Spleen (tissue), 3 donors: ENCODE data around the gene OR56A4.

Source experiments
- POLR2A ChIP-seq, 3 donors: fragments of 450-650 bp; IDR thresholded peaks; one replicate each; pipeline ENCODE4 v1.5.1; 2017; ENCODE audit warnings: antibody characterized with exemption in 3 of 3, mild to moderate bottlenecking in 1 of 3
- POLR2AphosphoS5 ChIP-seq, 3 donors: sonication (generic); formaldehyde crosslinking; IDR thresholded peaks; one replicate each; pipeline ENCODE4 v1.5.1; 2017; ENCODE audit warnings: antibody characterized with exemption in 3 of 3

DNA sequence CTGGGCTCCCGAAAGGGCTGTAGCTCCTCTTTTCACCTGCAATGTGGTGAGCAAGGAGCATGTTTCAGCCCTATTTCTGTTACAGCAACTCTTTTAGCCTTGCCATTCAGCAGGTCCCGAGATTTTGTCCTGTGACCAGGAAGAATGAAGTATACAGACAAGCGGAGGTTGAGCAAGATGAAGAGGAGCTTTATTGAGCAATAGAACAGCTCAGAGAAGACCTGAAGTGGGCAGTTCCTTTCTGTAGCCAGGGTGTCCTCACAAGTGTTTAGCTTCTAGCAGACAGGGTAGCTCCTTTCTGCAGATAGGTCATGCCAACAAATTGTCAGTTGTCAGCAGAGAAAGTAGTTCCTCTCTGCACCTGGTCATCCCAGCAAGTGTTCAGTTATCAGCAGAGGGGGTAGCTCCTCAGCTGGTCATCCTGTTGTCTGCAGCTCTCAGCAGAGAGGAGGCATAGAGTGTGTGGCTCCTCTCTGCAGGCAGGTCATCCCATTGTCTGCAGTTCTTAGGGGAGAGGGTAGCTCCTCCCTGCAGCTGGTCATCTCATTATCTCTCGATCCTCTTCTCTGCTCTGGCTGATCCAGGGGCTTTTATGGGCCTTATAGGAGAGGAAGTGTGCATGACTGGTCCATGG, 5.4 kb upstream of the OR56A4 start:
- TF ChIP-seq POLR2AphosphoS5 (IDR thresholded peaks at IDR 0.05) (no peak), POLR2A (IDR thresholded peaks at IDR 0.05) (no peak)
